ENCODE data around the gene CPO. TPM values are rescaled to one million over a fixed set of nuclear protein-coding genes. Genes with fewer than 3 reads are reported as not detected.

CPO gene
- total RNA-seq, 2 donors from 2014 or later, result not detected

GRCh38 chr2:206968134-206969086, 29.1 kb downstream of the CPO start:
- no peak for DNase-seq (ENCODE audit: low spot score in 2 of 2)

GRCh38 chr2:206969192-206969591, 29.9 kb downstream of the CPO start:
- ATAC-seq, result no peak
- H3K27ac Mint-ChIP-seq, result no peak overlapping the region
- no peaks in the 10 kb centered on the region for H3K36me3 Mint-ChIP-seq
- no peaks in the 10 kb centered on the region for H3K9me3 Mint-ChIP-seq
- DNase-seq (ENCODE audit: low spot score in 2 of 2), result no peak

More at GRCh38 chr2:206968134-206969086, 29.1 kb downstream of the CPO start:
- Mint-ChIP-seq H3K27ac (no peak overlapping the region), H3K36me3 (no peaks in the 10 kb centered on the region), H3K9me3 (no peaks in the 10 kb centered on the region)
- no peak for ATAC-seq

GRCh38 chr2:206970589-206971360, 31.5 kb downstream of the CPO start:
- H3K9me3 Mint-ChIP-seq, result peaks cover 0 to 5% of the 10 kb centered on the region in 2 donors
- H3K36me3 Mint-ChIP-seq, result no peaks in the 10 kb centered on the region
- ATAC-seq (no peak), DNase-seq (ENCODE audit: low spot score in 2 of 2) (no peak)
- no peak overlapping the region for H3K27ac Mint-ChIP-seq

- no peak for ATAC-seq
- Mint-ChIP-seq H3K36me3 (no peaks in the 10 kb centered on the region), H3K27ac (no peak overlapping the region), H3K9me3 (peaks cover 0 to 5% of the 10 kb centered on the region in 2 donors)
- DNase-seq (ENCODE audit: low spot score in 2 of 2), result no peak
Measured at GRCh38 chr2:206971805-206972204, 32.5 kb downstream of the CPO start.

GRCh38 chr2:206974551-206974950, 35.2 kb downstream of the CPO start:
- H3K36me3 Mint-ChIP-seq, result no peaks in the 10 kb centered on the region
- ATAC-seq (no peak), DNase-seq (ENCODE audit: low spot score in 2 of 2) (no peak)
- H3K27ac Mint-ChIP-seq, result no peak overlapping the region
- H3K9me3 Mint-ChIP-seq, result peaks cover 0 to 5% of the 10 kb centered on the region in 2 donors

GRCh38 chr2:206978746-206979145, 39.4 kb downstream of the CPO start:
- no peak overlapping the region for H3K27ac Mint-ChIP-seq
- ATAC-seq, result no peak
- H3K9me3 Mint-ChIP-seq, result peaks cover 0 to 5% of the 10 kb centered on the region in 2 donors
- DNase-seq (ENCODE audit: low spot score in 2 of 2), result no peak
- H3K36me3 Mint-ChIP-seq, result no peaks in the 10 kb centered on the region

- H3K27ac Mint-ChIP-seq, result no peak overlapping the region
- no peak for DNase-seq (ENCODE audit: low spot score in 2 of 2)
- ATAC-seq, result no peak
Measured at GRCh38 chr2:206979365-206979764, 40.0 kb downstream of the CPO start.

GRCh38 chr2:206979922-206980321, 40.6 kb downstream of the CPO start:
- peaks cover 0 to 5% of the 10 kb centered on the region in 2 donors for H3K9me3 Mint-ChIP-seq
- DNase-seq (ENCODE audit: low spot score in 2 of 2), result no peak
- no peak for ATAC-seq
- no peaks in the 10 kb centered on the region for H3K36me3 Mint-ChIP-seq
- H3K27ac Mint-ChIP-seq, result no peak overlapping the region

More at GRCh38 chr2:206979365-206979764, 40.0 kb downstream of the CPO start:
- Mint-ChIP-seq H3K36me3 (no peaks in the 10 kb centered on the region), H3K9me3 (peaks cover 0 to 5% of the 10 kb centered on the region in 2 donors)

GRCh38 chr2:206980413-206980812, 41.1 kb downstream of the CPO start:
- Mint-ChIP-seq H3K27ac (no peak overlapping the region), H3K36me3 (no peaks in the 10 kb centered on the region), H3K9me3 (peaks cover 0 to 2% of the 10 kb centered on the region in 2 donors)
- ATAC-seq, result no peak
- no peak for DNase-seq (ENCODE audit: low spot score in 2 of 2)

GRCh38 chr2:206981086-206981674, 41.9 kb downstream of the CPO start:
- ATAC-seq, result no peak
- Mint-ChIP-seq H3K9me3 (peaks cover 0 to 1% of the 10 kb centered on the region in 2 donors), H3K36me3 (no peaks in the 10 kb centered on the region), H3K27ac (no peak overlapping the region)
- DNase-seq (ENCODE audit: low spot score in 2 of 2), result no peak

GRCh38 chr2:206981739-206982340, 42.5 kb downstream of the CPO start:
- ATAC-seq (peak in 1 of 2 donors; percentile 70), DNase-seq (ENCODE audit: low spot score in 2 of 2) (peak in 1 of 2 donors; percentile 50)
- Mint-ChIP-seq H3K36me3 (no peaks in the 10 kb centered on the region), H3K27ac (no peak overlapping the region), H3K9me3 (peaks cover 0 to 5% of the 10 kb centered on the region in 2 donors)

- Mint-ChIP-seq H3K27ac (no peak overlapping the region), H3K9me3 (peaks cover 0 to 5% of the 10 kb centered on the region in 2 donors), H3K36me3 (no peaks in the 10 kb centered on the region)
- no peak for ATAC-seq
- DNase-seq (ENCODE audit: low spot score in 2 of 2), result no peak
Measured at GRCh38 chr2:206982360-206982955, 43.1 kb downstream of the CPO start.

- peaks cover 0 to 5% of the 10 kb centered on the region in 2 donors for H3K9me3 Mint-ChIP-seq
- DNase-seq (ENCODE audit: low spot score in 2 of 2) (no peak), ATAC-seq (no peak)
- H3K36me3 Mint-ChIP-seq, result no peaks in the 10 kb centered on the region
- H3K27ac Mint-ChIP-seq, result no peak overlapping the region
Measured at GRCh38 chr2:206983161-206983859, 44.0 kb downstream of the CPO start.

GRCh38 chr2:206984206-206984605, 44.9 kb downstream of the CPO start:
- no peaks in the 10 kb centered on the region for H3K36me3 Mint-ChIP-seq
- DNase-seq (ENCODE audit: low spot score in 2 of 2) (no peak), ATAC-seq (no peak)
- H3K27ac Mint-ChIP-seq, result no peak overlapping the region
- H3K9me3 Mint-ChIP-seq, result peaks cover 0 to 5% of the 10 kb centered on the region in 2 donors

- Mint-ChIP-seq H3K36me3 (no peaks in the 10 kb centered on the region), H3K9me3 (peaks cover 0 to 5% of the 10 kb centered on the region in 2 donors), H3K27ac (peak overlapping the region in 1 of 2 donors; percentile 11)
- peak in 1 of 2 donors; percentile 81 for ATAC-seq
- DNase-seq (ENCODE audit: low spot score in 2 of 2), result no peak
Measured at GRCh38 chr2:206986943-206987342, 47.6 kb downstream of the CPO start.

Measured in activated naive CD4-positive, alpha-beta T cell treated with anti-CD3 and anti-CD28 coated beads, Interleukin-2, amount 50 U/mL, for 72 hours (primary cell).